Endothelial cell of umbilical vein (primary cell): ENCODE results near the gene PHF8.

Experiments used
- EZH2 ChIP-seq: IDR thresholded peaks from 2 replicates; pipeline ENCODE4 v1.6.1; 2012; ENCODE audit warnings: borderline replicate concordance, low read depth, mild to moderate bottlenecking, moderate library complexity, low read length, inconsistent platforms; ENCODE audit not compliant: severe bottlenecking
- MYC ChIP-seq: IDR thresholded peaks from one replicate; pipeline ENCODE4 v1.6.1; 2011; ENCODE audit warnings: mild to moderate bottlenecking, low read depth, low read length
- POLR2A ChIP-seq: IDR thresholded peaks from 2 replicates; pipeline ENCODE4 v1.6.1; 2012; ENCODE audit warnings: low read depth, mild to moderate bottlenecking, control low read depth, low read length
- TF ChIP-seq, protein P1 (sequence below), 2 donors: IDR thresholded peaks; 1 replicate in 1 of 2; 2 replicates in 1 of 2; pipeline ENCODE4 v1.5.1; 2011; ENCODE audit warnings: low read length in 2 of 2, mild to moderate bottlenecking in 2 of 2, moderate library complexity in 2 of 2, control low read depth in 1 of 2, inconsistent platforms in 1 of 2, low read depth in 1 of 2; ENCODE audit not compliant: insufficient read depth in 1 of 2; ENCODE audit errors: extremely low read depth in 1 of 2

DNA sequence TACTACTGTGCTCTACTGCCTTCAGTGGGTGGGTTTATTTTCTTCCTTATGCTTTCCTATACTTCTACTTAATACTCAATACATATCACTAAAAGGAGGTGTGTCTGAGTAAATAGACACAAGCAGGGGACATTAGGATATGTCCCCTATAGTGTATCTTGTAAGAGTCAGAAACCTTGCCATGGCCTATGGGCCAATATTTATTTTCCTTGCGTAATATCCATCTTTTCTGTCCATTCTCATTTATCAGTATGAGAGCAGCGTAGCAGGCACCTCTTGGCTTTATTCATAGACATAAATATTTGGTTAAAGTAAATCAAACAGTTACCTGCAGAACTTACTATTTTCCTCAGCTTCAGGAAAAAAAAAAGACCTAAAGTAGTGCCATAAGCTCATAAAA, 46.6 kb upstream of the PHF8 start:
- TF ChIP-seq, protein P1, sequence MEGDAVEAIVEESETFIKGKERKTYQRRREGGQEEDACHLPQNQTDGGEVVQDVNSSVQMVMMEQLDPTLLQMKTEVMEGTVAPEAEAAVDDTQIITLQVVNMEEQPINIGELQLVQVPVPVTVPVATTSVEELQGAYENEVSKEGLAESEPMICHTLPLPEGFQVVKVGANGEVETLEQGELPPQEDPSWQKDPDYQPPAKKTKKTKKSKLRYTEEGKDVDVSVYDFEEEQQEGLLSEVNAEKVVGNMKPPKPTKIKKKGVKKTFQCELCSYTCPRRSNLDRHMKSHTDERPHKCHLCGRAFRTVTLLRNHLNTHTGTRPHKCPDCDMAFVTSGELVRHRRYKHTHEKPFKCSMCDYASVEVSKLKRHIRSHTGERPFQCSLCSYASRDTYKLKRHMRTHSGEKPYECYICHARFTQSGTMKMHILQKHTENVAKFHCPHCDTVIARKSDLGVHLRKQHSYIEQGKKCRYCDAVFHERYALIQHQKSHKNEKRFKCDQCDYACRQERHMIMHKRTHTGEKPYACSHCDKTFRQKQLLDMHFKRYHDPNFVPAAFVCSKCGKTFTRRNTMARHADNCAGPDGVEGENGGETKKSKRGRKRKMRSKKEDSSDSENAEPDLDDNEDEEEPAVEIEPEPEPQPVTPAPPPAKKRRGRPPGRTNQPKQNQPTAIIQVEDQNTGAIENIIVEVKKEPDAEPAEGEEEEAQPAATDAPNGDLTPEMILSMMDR (IDR thresholded peaks at IDR 0.05; ENCODE audit: extremely low read depth in 1 of 2, insufficient read depth in 1 of 2, low read depth in 1 of 2, low read length in 2 of 2) = no peak
- TF ChIP-seq EZH2 = no peak
- TF ChIP-seq MYC = no peak
- TF ChIP-seq POLR2A = no peak
